ENCODE data around the gene PRDM12.

PRDM12 gene

GRCh38 chr9:130718562-130718961 lies 54.2 kb downstream of the PRDM12 start:
- no peak for DNase-seq (ENCODE audit: low spot score)

GRCh38 chr9:130720762-130721161 lies 56.4 kb downstream of the PRDM12 start:
- DNase-seq (ENCODE audit: low spot score): no peak

GRCh38 chr9:130728721-130729120 lies 64.3 kb downstream of the PRDM12 start:
- DNase-seq (ENCODE audit: low spot score): no peak

GRCh38 chr9:130729145-130729544 lies 64.8 kb downstream of the PRDM12 start:
- DNase-seq (ENCODE audit: low spot score): no peak

GRCh38 chr9:130731355-130731754 lies 67.0 kb downstream of the PRDM12 start:
- DNase-seq (ENCODE audit: low spot score): no peak

GRCh38 chr9:130732136-130732535 lies 67.7 kb downstream of the PRDM12 start:
- DNase-seq (ENCODE audit: low spot score): no peak

Small RNA genes lying within 50 kb of the gene (small RNA-seq; reads per million reads assigned to genes)
- gene AL359092.1 (0 reads per million in 2 experiments), gene MIR6856 (0 reads per million in 2 experiments)
